ENCODE measurements around the gene CCR7. TPM values are rescaled to one million over a fixed set of nuclear protein-coding genes. Genes with fewer than 3 reads are reported as not detected.

The CCR7 gene
- total RNA-seq, 1 experiment from 2014 or later, result not detected

- CTCF ChIA-PET, result no interaction called here
- H3K9me3 ChIP-seq, result no peaks in the 10 kb centered on the region
- no peak overlapping the region for H3K4me3 ChIP-seq (ENCODE audit: low read depth, low read length)
- intact Hi-C loops (cut with micrococcal nuclease; ENCODE audit: unreplicated experiment), result no loop called here
- no TSS peak for BruUV-seq (replicated peaks)
- TF ChIP-seq CTCF (IDR thresholded peaks at IDR 0.05; ENCODE audit: insufficient read depth in 1 of 2, low read depth in 1 of 2, low read length in 1 of 2, severe bottlenecking in 1 of 2, unreplicated experiment in 1 of 2), result no peak
- H3K4me1 ChIP-seq, result peaks cover 37% of the 10 kb centered on the region
- Mint-ChIP-seq H3K4me3 (ENCODE audit: unreplicated experiment) (no peak overlapping the region), H3K36me3 (ENCODE audit: insufficient read depth, unreplicated experiment) (no peaks in the 10 kb centered on the region), H3K9me3 (ENCODE audit: unreplicated experiment) (peaks cover under 1% of the 10 kb centered on the region), H3K4me1 (ENCODE audit: low read depth, unreplicated experiment) (peaks cover 15% of the 10 kb centered on the region), H3K27ac (ENCODE audit: unreplicated experiment) (no peak overlapping the region), H3K27me3 (ENCODE audit: insufficient read depth, unreplicated experiment) (no peaks in the 10 kb centered on the region)
- DNase-seq, result no peak
- no peaks in the 10 kb centered on the region for H3K36me3 ChIP-seq (ENCODE audit: control insufficient read depth, insufficient read depth, low read length)
- H3K27me3 ChIP-seq (replicated peaks; ENCODE audit: control insufficient read depth, insufficient read depth, low read length), result no peaks in the 10 kb centered on the region; the same call in 1 of the 2 replicates
- POLR2A ChIA-PET, result no interaction called here
These were observed 47.3 kb downstream of the CCR7 start for GRCh38 chr17:40517981-40518380.

- H3K4me3 ChIP-seq (ENCODE audit: low read depth, low read length), result no peak overlapping the region
- no peaks in the 10 kb centered on the region for H3K36me3 ChIP-seq (ENCODE audit: control insufficient read depth, insufficient read depth, low read length)
- DNase-seq, result no peak
- POLR2A ChIA-PET, result no interaction called here
- peaks cover 38% of the 10 kb centered on the region for H3K4me1 ChIP-seq
- Mint-ChIP-seq H3K36me3 (ENCODE audit: insufficient read depth, unreplicated experiment) (no peaks in the 10 kb centered on the region), H3K27ac (ENCODE audit: unreplicated experiment) (peak overlapping the region; percentile 5), H3K4me3 (ENCODE audit: unreplicated experiment) (no peak overlapping the region), H3K4me1 (ENCODE audit: low read depth, unreplicated experiment) (peaks cover 15% of the 10 kb centered on the region), H3K9me3 (ENCODE audit: unreplicated experiment) (no peaks in the 10 kb centered on the region), H3K27me3 (ENCODE audit: insufficient read depth, unreplicated experiment) (no peaks in the 10 kb centered on the region)
- TF ChIP-seq CTCF (IDR thresholded peaks at IDR 0.05; ENCODE audit: insufficient read depth in 1 of 2, low read depth in 1 of 2, low read length in 1 of 2, severe bottlenecking in 1 of 2, unreplicated experiment in 1 of 2), result no peak
- intact Hi-C loops (cut with micrococcal nuclease; ENCODE audit: unreplicated experiment), result no loop called here
- H3K9me3 ChIP-seq, result no peaks in the 10 kb centered on the region
- no TSS peak for BruUV-seq (replicated peaks)
- CTCF ChIA-PET, result interaction anchor here (1.0 kb wide), 1 partner anchor 16 kb away, joined by 4 read pairs; no protein-coding TSS in a partner anchor
- H3K27me3 ChIP-seq (replicated peaks; ENCODE audit: control insufficient read depth, insufficient read depth, low read length), result no peaks in the 10 kb centered on the region; the same call in 1 of the 2 replicates
These were observed 48.0 kb downstream of the CCR7 start for GRCh38 chr17:40517286-40517662.

- CTCF ChIA-PET, result interaction anchor here (0.5 to 1.0 kb wide), 2 partner anchors 17 to 228 kb away, joined by 4 read pairs; no protein-coding TSS in a partner anchor
- Mint-ChIP-seq H3K27ac (ENCODE audit: unreplicated experiment) (peak overlapping the region; percentile 5), H3K4me1 (ENCODE audit: low read depth, unreplicated experiment) (peaks cover 15% of the 10 kb centered on the region), H3K27me3 (ENCODE audit: insufficient read depth, unreplicated experiment) (no peaks in the 10 kb centered on the region), H3K4me3 (ENCODE audit: unreplicated experiment) (no peak overlapping the region), H3K36me3 (ENCODE audit: insufficient read depth, unreplicated experiment) (no peaks in the 10 kb centered on the region), H3K9me3 (ENCODE audit: unreplicated experiment) (no peaks in the 10 kb centered on the region)
- Histone ChIP-seq H3K4me3 (ENCODE audit: low read depth, low read length) (no peak overlapping the region), H3K27me3 (replicated peaks; ENCODE audit: control insufficient read depth, insufficient read depth, low read length) (no peaks in the 10 kb centered on the region; the same call in 1 of the 2 replicates), H3K9me3 (no peaks in the 10 kb centered on the region), H3K4me1 (peaks cover 40% of the 10 kb centered on the region), H3K36me3 (ENCODE audit: control insufficient read depth, insufficient read depth, low read length) (no peaks in the 10 kb centered on the region)
- POLR2A ChIA-PET, result no interaction called here
- TF ChIP-seq CTCF (IDR thresholded peaks at IDR 0.05; ENCODE audit: insufficient read depth in 1 of 2, low read depth in 1 of 2, low read length in 1 of 2, severe bottlenecking in 1 of 2, unreplicated experiment in 1 of 2), result no peak
- intact Hi-C loops (cut with micrococcal nuclease; ENCODE audit: unreplicated experiment), result no loop called here
- BruUV-seq (replicated peaks), result no TSS peak
- DNase-seq, result peak; percentile 26 to 63
These were observed 48.5 kb downstream of the CCR7 start for GRCh38 chr17:40516581-40517285.
